Naive thymus-derived CD8-positive, alpha-beta T cell (primary cell): ENCODE data around the gene BTBD10. TPM values are rescaled to one million over a fixed set of nuclear protein-coding genes. Genes with fewer than 3 reads are reported as not detected.
"Not testable (repeated sequence)": the region's sequence is repeated elsewhere in the genome, so short reads cannot be mapped to it uniquely, and the experiment has no call there.

ENCODE experiments used
- ATAC-seq, 2 donors: fragments of 150-1000 bp; cut with Tn5 transposase in 1 of 2; sonication (Bioruptor Pico), chemical (Tn5 transposase) in 1 of 2; 1 replicate in 1 of 2; 2 replicates in 1 of 2; pipeline ENCODE4 v1.10.0; 2021; ENCODE audit warnings: mild to moderate bottlenecking in 2 of 2, moderate library complexity in 2 of 2
- POLR2A ChIA-PET: fragments of 350-600 bp; sonication (Branson Sonifier 250); formaldehyde crosslinking; loops from one replicate; lab custom pipeline; 2021; ENCODE audit warnings: antibody characterized with exemption; lab: Charles Lee
- DNase-seq, 10 donors: peaks; one replicate each; pipeline versions ENCODE4 v3.0.0 to v3.0.0-alpha.2; 2020 to 2022
- H3K27ac Mint-ChIP-seq, 10 donors: one replicate each; pipeline ENCODE4 v1.8.0; 2020 to 2022; ENCODE audit warnings: mild to moderate bottlenecking in 10 of 10, mixed read lengths in 10 of 10, moderate library complexity in 4 of 10, inconsistent platforms in 1 of 10
- H3K27me3 Mint-ChIP-seq, 5 donors: one replicate each; pipeline ENCODE4 v1.8.0; 2021 to 2022; ENCODE audit warnings: mixed read lengths in 5 of 5
- H3K36me3 Mint-ChIP-seq, 3 donors: one replicate each; pipeline ENCODE4 v1.8.0; 2020 to 2022; ENCODE audit warnings: mixed read lengths in 3 of 3, mild to moderate bottlenecking in 2 of 3, inconsistent platforms in 1 of 3
- H3K4me1 Mint-ChIP-seq, 4 donors: one replicate each; pipeline ENCODE4 v1.8.0; 2021 to 2022; ENCODE audit warnings: mixed read lengths in 4 of 4
- H3K4me3 Mint-ChIP-seq, 10 donors: one replicate each; pipeline ENCODE4 v1.8.0; 2020 to 2022; ENCODE audit warnings: mild to moderate bottlenecking in 10 of 10, mixed read lengths in 10 of 10, moderate library complexity in 6 of 10, inconsistent platforms in 1 of 10
- H3K9me3 Mint-ChIP-seq, 9 donors: one replicate each; pipeline ENCODE4 v1.8.0; 2020 to 2022; ENCODE audit warnings: mixed read lengths in 9 of 9, mild to moderate bottlenecking in 3 of 9, inconsistent platforms in 1 of 9, moderate library complexity in 1 of 9
- polyA plus RNA-seq, 3 donors: library from polyadenylated mRNA; unstranded; fragments of 300-500 nt; fragmentation: Illumina TruSeq; gene quantifications; one replicate each; pipeline ENCODE4 v1.2.3, GENCODE V29; 2021
- total RNA-seq, 8 experiments: library from RNA in 2 of 8; stranded (reverse) in 2 of 8; gene quantifications; one replicate each; pipeline ENCODE4 v1.2.3 and lab custom pipeline; 2021 to 2026

Gene BTBD10
- total and polyA plus RNA-seq, 5 experiments from 2014 or later = 7.1 to 20.2 (median 9.4) TPM

DNA sequence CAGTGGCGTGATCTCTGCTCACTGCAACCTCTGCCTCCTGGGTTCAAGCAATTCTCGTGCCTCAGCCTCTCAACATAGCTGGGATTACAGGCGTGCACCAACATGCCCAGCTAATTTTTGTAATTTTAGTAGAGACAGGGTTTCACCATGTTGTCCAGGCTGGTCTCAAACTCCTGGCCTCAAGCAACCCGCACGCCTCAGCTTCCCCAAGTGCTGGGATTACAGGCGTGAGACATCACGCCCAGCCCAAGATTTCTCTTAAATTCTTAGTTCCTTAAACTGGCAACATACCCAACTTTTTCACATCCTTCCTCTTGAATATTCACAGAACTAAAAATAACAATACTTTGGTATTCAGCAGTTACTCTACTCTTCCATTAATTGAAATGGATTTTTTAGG is 26.2 kb downstream of the BTBD10 start:
- H3K4me3 Mint-ChIP-seq, POLR2A ChIA-PET, H3K27ac Mint-ChIP-seq, DNase-seq, H3K27me3 Mint-ChIP-seq, ATAC-seq, H3K9me3 Mint-ChIP-seq: not testable (repeated sequence)
- peaks cover 16 to 53% (median 45%) of the 10 kb centered on the region in 4 donors for H3K4me1 Mint-ChIP-seq
- peaks cover 9 to 19% (median 11%) of the 10 kb centered on the region in 3 donors for H3K36me3 Mint-ChIP-seq

DNA sequence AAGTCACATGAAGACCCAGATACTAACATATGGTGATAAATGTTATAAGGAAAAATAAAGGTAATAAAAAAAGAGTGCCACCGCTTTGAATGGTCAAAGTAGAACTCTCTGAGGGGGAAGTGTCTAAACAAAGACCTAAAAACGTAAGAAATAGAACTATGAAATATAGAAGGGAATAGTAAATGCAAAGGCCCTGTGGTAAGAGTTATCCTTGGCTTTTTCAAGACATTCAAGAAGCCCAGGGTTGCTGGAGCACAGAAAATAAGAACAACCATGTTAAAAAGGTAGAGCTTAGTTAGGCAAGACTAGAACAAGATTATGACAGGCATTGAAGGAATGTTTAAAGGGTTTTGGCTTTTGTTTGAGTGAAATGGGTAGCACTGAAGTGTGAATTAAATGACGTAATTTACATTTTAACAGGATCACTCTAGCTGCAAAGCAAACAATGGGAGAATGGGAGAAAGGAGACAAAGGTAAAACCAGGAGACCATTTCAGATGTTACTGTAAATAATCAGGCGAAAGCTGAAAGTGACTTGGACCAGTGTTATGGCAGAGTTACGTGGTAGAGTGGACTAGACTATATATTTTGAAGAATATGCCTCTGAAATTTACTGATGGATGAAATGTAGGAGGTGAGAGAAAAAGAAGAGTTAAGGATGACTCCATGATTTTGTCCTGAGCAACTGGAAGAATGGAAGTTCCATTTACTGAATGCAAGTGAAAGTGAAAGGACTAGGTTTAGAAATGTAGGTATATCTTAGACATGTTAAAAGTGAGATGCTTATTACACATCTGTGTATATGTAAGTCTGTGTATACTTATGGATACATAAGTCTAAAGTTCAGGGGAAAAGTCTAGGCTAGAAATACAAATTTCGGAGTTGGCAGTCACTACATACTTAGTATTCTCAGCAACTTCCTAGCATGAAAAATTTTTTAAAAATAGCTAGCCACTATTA is 28.5 kb downstream of the BTBD10 start:
- no peak for ATAC-seq

DNA sequence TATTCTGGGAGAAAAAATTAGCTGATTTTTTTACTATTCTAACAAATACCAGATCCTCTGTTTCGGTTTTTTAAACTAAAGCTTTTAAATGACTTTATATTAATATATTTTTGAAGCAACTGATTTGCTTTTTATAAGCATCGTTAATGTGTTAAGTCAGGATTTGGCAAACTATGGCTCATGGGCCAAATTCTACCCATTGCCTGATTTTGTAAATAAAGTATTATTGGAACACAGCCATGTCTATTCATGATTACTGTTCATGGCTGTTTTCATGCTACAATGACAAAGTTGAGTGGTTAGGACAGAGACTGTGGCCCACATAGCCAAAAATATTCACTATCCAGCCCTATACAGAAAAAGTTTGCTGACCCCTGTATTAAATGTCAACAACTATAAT is 29.6 kb downstream of the BTBD10 start:
- no peak for DNase-seq
- Mint-ChIP-seq H3K9me3 (peaks cover 0 to 23% (median 9%) of the 10 kb centered on the region in 9 donors), H3K36me3 (peaks cover 15 to 41% (median 27%) of the 10 kb centered on the region in 3 donors), H3K4me3 (no peak overlapping the region), H3K27ac (peak overlapping the region in 1 of 10 donors; percentile 21), H3K27me3 (no peaks in the 10 kb centered on the region), H3K4me1 (peaks cover 16 to 49% (median 43%) of the 10 kb centered on the region in 4 donors)
- no peak for ATAC-seq
- POLR2A ChIA-PET = no interaction called here

More for the DNA sequence above, 28.5 kb downstream of the BTBD10 start:
- H3K27ac Mint-ChIP-seq = peak overlapping the region in 7 of 10 donors; percentile 9 to 67 (median 24)
- peaks cover 12 to 34% (median 18%) of the 10 kb centered on the region in 3 donors for H3K36me3 Mint-ChIP-seq
- no peak for DNase-seq
- POLR2A ChIA-PET = no interaction called here
- no peak overlapping the region for H3K4me3 Mint-ChIP-seq
- peaks cover 0 to 13% (median 1%) of the 10 kb centered on the region in 9 donors for H3K9me3 Mint-ChIP-seq
- H3K27me3 Mint-ChIP-seq = no peaks in the 10 kb centered on the region
- peaks cover 16 to 49% (median 40%) of the 10 kb centered on the region in 4 donors for H3K4me1 Mint-ChIP-seq

DNA sequence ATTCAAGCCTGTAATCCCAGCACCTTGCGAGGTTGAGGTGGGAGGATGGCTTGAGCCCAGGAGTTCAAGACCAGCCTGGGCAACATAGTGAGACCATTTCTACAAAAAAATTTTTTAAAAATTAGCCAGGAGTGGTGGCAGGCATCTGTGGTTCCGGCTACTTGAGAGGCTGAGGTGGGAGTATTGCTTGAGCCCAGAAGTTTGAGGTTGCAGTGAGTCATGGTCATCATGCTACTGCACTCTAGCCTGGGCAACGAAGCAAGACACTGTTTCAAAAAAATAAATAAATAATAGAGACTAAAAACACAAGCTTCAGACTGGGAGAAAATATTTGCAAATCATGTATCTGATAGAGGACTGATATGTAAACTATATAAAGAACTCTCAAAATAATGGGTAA is 33.2 kb downstream of the BTBD10 start:
- no peak overlapping the region for H3K4me3 Mint-ChIP-seq
- H3K4me1 Mint-ChIP-seq = peaks cover 14 to 47% (median 37%) of the 10 kb centered on the region in 4 donors
- H3K27me3 Mint-ChIP-seq = no peaks in the 10 kb centered on the region
- POLR2A ChIA-PET = no interaction called here
- peaks cover 0 to 46% (median 23%) of the 10 kb centered on the region in 9 donors for H3K9me3 Mint-ChIP-seq
- no peak overlapping the region for H3K27ac Mint-ChIP-seq
- DNase-seq (no peak), ATAC-seq (no peak)
- peaks cover 20 to 47% (median 26%) of the 10 kb centered on the region in 3 donors for H3K36me3 Mint-ChIP-seq

DNA sequence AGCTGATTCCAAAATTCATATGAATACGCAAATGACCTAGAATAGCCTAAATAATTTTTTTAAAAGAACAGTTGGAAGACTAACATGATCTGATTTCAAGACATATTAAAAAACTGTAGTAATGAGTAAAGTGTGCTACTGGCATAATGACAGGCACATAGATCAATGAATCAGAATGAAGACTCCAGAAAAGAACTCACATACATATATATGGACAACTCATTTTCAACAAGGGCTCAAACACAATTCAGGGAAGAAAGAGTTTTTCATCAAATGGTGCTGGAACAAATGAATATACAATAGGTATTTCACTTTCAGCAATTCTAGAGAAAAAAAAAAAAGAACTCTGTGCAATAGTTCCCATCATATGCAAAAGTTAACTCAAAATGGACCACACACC is 33.7 kb downstream of the BTBD10 start:
- DNase-seq (no peak), ATAC-seq (no peak)
- Mint-ChIP-seq H3K27ac (no peak overlapping the region), H3K9me3 (peaks cover 0 to 46% (median 23%) of the 10 kb centered on the region in 9 donors), H3K36me3 (peaks cover 22 to 47% (median 24%) of the 10 kb centered on the region in 3 donors), H3K4me3 (peak overlapping the region in 1 of 10 donors; percentile 16), H3K4me1 (peaks cover 13 to 47% (median 37%) of the 10 kb centered on the region in 4 donors), H3K27me3 (no peaks in the 10 kb centered on the region)
- POLR2A ChIA-PET = no interaction called here

- peaks cover 22 to 47% (median 25%) of the 10 kb centered on the region in 3 donors for H3K36me3 Mint-ChIP-seq
- peaks cover 9 to 49% (median 34%) of the 10 kb centered on the region in 4 donors for H3K4me1 Mint-ChIP-seq
- H3K4me3 Mint-ChIP-seq = no peak overlapping the region
- POLR2A ChIA-PET = no interaction called here
- peaks cover 0 to 46% (median 23%) of the 10 kb centered on the region in 9 donors for H3K9me3 Mint-ChIP-seq
- H3K27me3 Mint-ChIP-seq = no peaks in the 10 kb centered on the region
- ATAC-seq = no peak
- H3K27ac Mint-ChIP-seq = no peak overlapping the region
- DNase-seq = no peak
Measured at GRCh38 chr11:13427440-13427839, 35.6 kb downstream of the BTBD10 start.

- no peaks in the 10 kb centered on the region for H3K27me3 Mint-ChIP-seq
- peak overlapping the region in 1 of 10 donors; percentile 1 for H3K27ac Mint-ChIP-seq
- H3K9me3 Mint-ChIP-seq = peaks cover 0 to 26% (median 13%) of the 10 kb centered on the region in 9 donors
- no peak overlapping the region for H3K4me3 Mint-ChIP-seq
- ATAC-seq = no peak
- H3K4me1 Mint-ChIP-seq = peaks cover 6 to 40% (median 32%) of the 10 kb centered on the region in 4 donors
- H3K36me3 Mint-ChIP-seq = peaks cover 3 to 47% (median 23%) of the 10 kb centered on the region in 3 donors
- DNase-seq = no peak
- POLR2A ChIA-PET = no interaction called here
Measured at GRCh38 chr11:13423372-13423771, 39.6 kb downstream of the BTBD10 start.

GRCh38 chr11:13421561-13421960 is 41.5 kb downstream of the BTBD10 start:
- Mint-ChIP-seq H3K27me3 (no peaks in the 10 kb centered on the region), H3K27ac (no peak overlapping the region), H3K4me3 (no peak overlapping the region), H3K9me3 (peaks cover 0 to 8% (median 1%) of the 10 kb centered on the region in 9 donors), H3K36me3 (peaks cover 8 to 57% (median 21%) of the 10 kb centered on the region in 3 donors), H3K4me1 (peaks cover 6 to 37% (median 29%) of the 10 kb centered on the region in 4 donors)
- DNase-seq (no peak), ATAC-seq (no peak)
- POLR2A ChIA-PET = no interaction called here

- DNase-seq (no peak), ATAC-seq (no peak)
- no peaks in the 10 kb centered on the region for H3K9me3 Mint-ChIP-seq
- no peak overlapping the region for H3K27ac Mint-ChIP-seq
- no peaks in the 10 kb centered on the region for H3K27me3 Mint-ChIP-seq
- no peak overlapping the region for H3K4me3 Mint-ChIP-seq
- H3K4me1 Mint-ChIP-seq = peaks cover 0 to 1% (median 0%) of the 10 kb centered on the region in 4 donors
- POLR2A ChIA-PET = no interaction called here
- peaks cover 15 to 75% (median 41%) of the 10 kb centered on the region in 3 donors for H3K36me3 Mint-ChIP-seq
Measured at GRCh38 chr11:13415201-13415600, 47.8 kb downstream of the BTBD10 start.

- Mint-ChIP-seq H3K27ac (no peak overlapping the region), H3K9me3 (peaks cover 0 to 8% (median 2%) of the 10 kb centered on the region in 9 donors), H3K4me1 (peaks cover 0 to 7% (median 0%) of the 10 kb centered on the region in 4 donors), H3K27me3 (no peaks in the 10 kb centered on the region), H3K4me3 (no peak overlapping the region), H3K36me3 (peaks cover 19 to 60% (median 55%) of the 10 kb centered on the region in 3 donors)
- ATAC-seq = no peak
- POLR2A ChIA-PET = no interaction called here
- DNase-seq = no peak
Measured at GRCh38 chr11:13405220-13405619, 57.8 kb downstream of the BTBD10 start.

GRCh38 chr11:13398335-13398734 is 64.7 kb downstream of the BTBD10 start:
- H3K27me3 Mint-ChIP-seq, H3K27ac Mint-ChIP-seq, ATAC-seq, DNase-seq, H3K4me1 Mint-ChIP-seq, POLR2A ChIA-PET, H3K4me3 Mint-ChIP-seq: not testable (repeated sequence)
- Mint-ChIP-seq H3K36me3 (peaks cover 13 to 35% (median 26%) of the 10 kb centered on the region in 3 donors), H3K9me3 (peaks cover 0 to 20% (median 6%) of the 10 kb centered on the region in 9 donors)

GRCh38 chr11:13391217-13391616 is 71.8 kb downstream of the BTBD10 start:
- H3K27me3 Mint-ChIP-seq = no peaks in the 10 kb centered on the region
- no peak for DNase-seq
- H3K9me3 Mint-ChIP-seq = no peaks in the 10 kb centered on the region
- ATAC-seq = no peak
- POLR2A ChIA-PET = no interaction called here
- H3K4me3 Mint-ChIP-seq = no peak overlapping the region
- H3K27ac Mint-ChIP-seq = peak overlapping the region in 9 of 10 donors; percentile 2 to 68 (median 40)
- H3K4me1 Mint-ChIP-seq = peaks cover 0 to 6% (median under 1%) of the 10 kb centered on the region in 4 donors
- peaks cover 0 to 42% (median 11%) of the 10 kb centered on the region in 3 donors for H3K36me3 Mint-ChIP-seq

GRCh38 chr11:13388741-13389140 is 74.3 kb downstream of the BTBD10 start:
- no peak for ATAC-seq
- POLR2A ChIA-PET = no interaction called here
- H3K4me1 Mint-ChIP-seq = peaks cover 0 to 6% (median 1%) of the 10 kb centered on the region in 4 donors
- H3K27me3 Mint-ChIP-seq = no peaks in the 10 kb centered on the region
- H3K36me3 Mint-ChIP-seq = peaks cover 0 to 56% (median 11%) of the 10 kb centered on the region in 3 donors
- no peak overlapping the region for H3K4me3 Mint-ChIP-seq
- H3K9me3 Mint-ChIP-seq = no peaks in the 10 kb centered on the region
- DNase-seq = no peak
- peak overlapping the region in 8 of 10 donors; percentile 6 to 73 (median 27) for H3K27ac Mint-ChIP-seq
